Neural crest cell (in vitro differentiated cells): ENCODE measurements around the gene IRF1. TPM values are rescaled to one million over a fixed set of nuclear protein-coding genes. Genes with fewer than 3 reads are reported as not detected.

Source experiments
- DNase-seq: peaks from one replicate; pipeline ENCODE4 v3.0.0; 2021; ENCODE audit warnings: low read depth, mixed read lengths, low spot score
- H3K27ac Mint-ChIP-seq: one replicate; pipeline ENCODE4 v1.8.0; 2021; ENCODE audit warnings: mild to moderate bottlenecking, mixed read lengths; ENCODE audit not compliant: unreplicated experiment
- H3K27me3 Mint-ChIP-seq: 2 replicates; pipeline ENCODE4 v1.8.0; 2021; ENCODE audit warnings: low read depth, mild to moderate bottlenecking, mixed read lengths
- H3K36me3 Mint-ChIP-seq: 2 replicates; pipeline ENCODE4 v1.8.0; 2021; ENCODE audit warnings: low read depth, mild to moderate bottlenecking, mixed read lengths
- H3K4me1 Mint-ChIP-seq: 2 replicates; pipeline ENCODE4 v1.8.0; 2021; ENCODE audit warnings: mixed read lengths
- H3K4me3 Mint-ChIP-seq: one replicate; pipeline ENCODE4 v1.8.0; 2021; ENCODE audit warnings: mild to moderate bottlenecking, mixed read lengths
- H3K9me3 Mint-ChIP-seq: 2 replicates; pipeline ENCODE4 v1.8.0; 2021; ENCODE audit warnings: mixed read lengths
- CTCF ChIP-seq: fragments of 200-600 bp; sonication (generic); conservative IDR thresholded peaks from 2 replicates; pipeline ENCODE4 v1.5.0; 2021; ENCODE audit warnings: antibody characterized with exemption, mild to moderate bottlenecking
- total RNA-seq: library from RNA; stranded (reverse); gene quantifications from 2 replicates; pipeline ENCODE4 v1.2.1, GENCODE V29; 2021

The IRF1 gene
- total RNA-seq, 1 donor from 2014 or later, result 4.5 TPM

- H3K4me3 Mint-ChIP-seq, result peak overlapping the region; percentile 80
- H3K4me1 Mint-ChIP-seq, result no peaks in the 10 kb centered on the region
- no peak for DNase-seq
- no peaks in the 10 kb centered on the region for H3K9me3 Mint-ChIP-seq
- H3K36me3 Mint-ChIP-seq, result peaks cover 2% of the 10 kb centered on the region
- H3K27ac Mint-ChIP-seq, result no peak overlapping the region
- TF ChIP-seq CTCF, result peak; percentile 22
- H3K27me3 Mint-ChIP-seq, result peaks cover 53% of the 10 kb centered on the region
These were observed 596 bp downstream of the IRF1 start for GRCh38 chr5:132489871-132490483.

- TF ChIP-seq CTCF, result no peak
- no peak for DNase-seq
- Mint-ChIP-seq H3K36me3 (peaks cover 2% of the 10 kb centered on the region), H3K27ac (no peak overlapping the region), H3K4me3 (peak overlapping the region; percentile 80), H3K9me3 (no peaks in the 10 kb centered on the region), H3K4me1 (no peaks in the 10 kb centered on the region), H3K27me3 (peaks cover 47% of the 10 kb centered on the region)
These were observed 1.4 kb downstream of the IRF1 start for GRCh38 chr5:132489051-132489770.

GRCh38 chr5:132488590-132488989 is 2.0 kb downstream of the IRF1 start:
- Mint-ChIP-seq H3K4me3 (peak overlapping the region; percentile 80), H3K27ac (no peak overlapping the region), H3K9me3 (no peaks in the 10 kb centered on the region), H3K4me1 (no peaks in the 10 kb centered on the region), H3K27me3 (peaks cover 40% of the 10 kb centered on the region), H3K36me3 (peaks cover 2% of the 10 kb centered on the region)
- DNase-seq, result no peak
- no peak for TF ChIP-seq CTCF

- Mint-ChIP-seq H3K4me3 (no peak overlapping the region), H3K4me1 (no peaks in the 10 kb centered on the region), H3K27me3 (peaks cover 35% of the 10 kb centered on the region), H3K36me3 (peaks cover 2% of the 10 kb centered on the region), H3K9me3 (no peaks in the 10 kb centered on the region), H3K27ac (no peak overlapping the region)
- no peak for TF ChIP-seq CTCF
- DNase-seq, result no peak
These were observed 2.6 kb downstream of the IRF1 start for GRCh38 chr5:132487841-132488555.

GRCh38 chr5:132487095-132487428 is 3.5 kb downstream of the IRF1 start:
- DNase-seq, result no peak
- Mint-ChIP-seq H3K4me1 (no peaks in the 10 kb centered on the region), H3K27me3 (peaks cover 26% of the 10 kb centered on the region), H3K9me3 (no peaks in the 10 kb centered on the region), H3K4me3 (no peak overlapping the region), H3K36me3 (peaks cover 2% of the 10 kb centered on the region), H3K27ac (no peak overlapping the region)
- TF ChIP-seq CTCF, result no peak
